ENCODE data around the gene EMILIN1. TPM values are rescaled to one million over a fixed set of nuclear protein-coding genes. Genes with fewer than 3 reads are reported as not detected.

The EMILIN1 gene
- total RNA-seq, 1 donor = 81.3 TPM

DNA sequence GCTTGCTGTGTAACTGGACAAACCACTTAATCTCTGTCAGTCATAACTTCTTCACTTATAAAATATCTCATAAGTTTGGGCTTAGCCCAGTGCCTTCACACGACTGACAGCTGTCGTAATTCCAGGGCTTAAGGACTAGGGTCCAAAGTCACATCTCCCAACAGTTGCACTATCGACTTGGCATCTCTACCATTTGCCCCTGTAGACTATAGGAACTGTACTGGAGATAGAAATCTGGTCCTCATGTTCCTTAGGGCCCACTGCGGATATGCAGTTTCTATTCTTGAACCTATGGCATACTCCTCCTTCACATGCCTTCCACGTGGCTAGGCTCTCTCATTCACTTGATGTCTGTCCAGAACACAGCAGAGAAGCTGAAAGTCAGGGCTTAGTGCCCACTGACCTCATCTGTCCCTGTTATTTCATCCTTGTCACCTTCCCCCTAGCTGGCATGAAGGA lies 47.9 kb downstream of the EMILIN1 start:
- TF ChIP-seq, protein P1, sequence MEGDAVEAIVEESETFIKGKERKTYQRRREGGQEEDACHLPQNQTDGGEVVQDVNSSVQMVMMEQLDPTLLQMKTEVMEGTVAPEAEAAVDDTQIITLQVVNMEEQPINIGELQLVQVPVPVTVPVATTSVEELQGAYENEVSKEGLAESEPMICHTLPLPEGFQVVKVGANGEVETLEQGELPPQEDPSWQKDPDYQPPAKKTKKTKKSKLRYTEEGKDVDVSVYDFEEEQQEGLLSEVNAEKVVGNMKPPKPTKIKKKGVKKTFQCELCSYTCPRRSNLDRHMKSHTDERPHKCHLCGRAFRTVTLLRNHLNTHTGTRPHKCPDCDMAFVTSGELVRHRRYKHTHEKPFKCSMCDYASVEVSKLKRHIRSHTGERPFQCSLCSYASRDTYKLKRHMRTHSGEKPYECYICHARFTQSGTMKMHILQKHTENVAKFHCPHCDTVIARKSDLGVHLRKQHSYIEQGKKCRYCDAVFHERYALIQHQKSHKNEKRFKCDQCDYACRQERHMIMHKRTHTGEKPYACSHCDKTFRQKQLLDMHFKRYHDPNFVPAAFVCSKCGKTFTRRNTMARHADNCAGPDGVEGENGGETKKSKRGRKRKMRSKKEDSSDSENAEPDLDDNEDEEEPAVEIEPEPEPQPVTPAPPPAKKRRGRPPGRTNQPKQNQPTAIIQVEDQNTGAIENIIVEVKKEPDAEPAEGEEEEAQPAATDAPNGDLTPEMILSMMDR (IDR thresholded peaks at IDR 0.05; ENCODE audit: insufficient read depth, low read length) = no peak
- no peak overlapping the region for H3K4me3 ChIP-seq (ENCODE audit: low read depth, low read length)
- DNase-seq (ENCODE audit: low read depth) = no peak

DNA sequence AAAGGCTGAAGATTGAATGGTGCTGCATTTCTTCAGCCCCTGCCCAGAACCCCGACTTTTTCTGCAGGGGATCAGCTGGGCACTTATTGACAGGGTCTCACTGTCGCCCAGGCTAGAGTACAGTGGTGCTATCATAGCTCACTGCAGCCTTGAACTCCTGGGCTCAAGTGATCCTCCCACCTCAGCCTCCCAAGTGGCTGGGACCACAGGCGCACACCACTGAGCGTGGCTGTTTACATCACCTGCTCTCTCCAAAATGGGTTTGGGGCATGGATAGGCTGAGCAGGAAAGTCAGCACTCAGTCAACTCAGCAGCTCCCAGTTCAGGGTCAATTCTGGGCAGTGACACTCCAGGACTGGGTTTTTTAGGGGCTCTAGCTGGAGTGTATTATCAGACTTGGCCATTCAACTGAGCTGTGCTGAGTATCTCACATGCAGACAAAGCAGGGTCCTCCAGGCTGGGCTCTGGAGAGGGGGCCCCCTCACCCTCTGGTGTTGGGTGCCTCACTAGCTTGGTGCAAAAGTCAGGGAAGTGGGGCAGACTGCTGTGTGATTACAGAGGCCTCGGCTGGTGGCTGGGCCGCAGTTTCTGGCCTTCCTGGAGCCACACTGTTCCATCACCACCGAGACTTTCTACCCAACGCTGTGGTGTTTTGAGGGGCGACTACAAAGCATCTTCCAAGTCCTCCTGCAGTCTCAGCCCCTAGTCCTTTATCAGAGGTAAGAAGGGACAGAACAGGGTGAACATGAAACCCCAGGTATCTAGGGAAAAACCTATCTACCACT lies 49.7 kb downstream of the EMILIN1 start:
- DNase-seq (ENCODE audit: low read depth) = no peak
- no peak overlapping the region for H3K4me3 ChIP-seq (ENCODE audit: low read depth, low read length)
- TF ChIP-seq, protein P1 (IDR thresholded peaks at IDR 0.05; ENCODE audit: insufficient read depth, low read length) = no peak

DNA sequence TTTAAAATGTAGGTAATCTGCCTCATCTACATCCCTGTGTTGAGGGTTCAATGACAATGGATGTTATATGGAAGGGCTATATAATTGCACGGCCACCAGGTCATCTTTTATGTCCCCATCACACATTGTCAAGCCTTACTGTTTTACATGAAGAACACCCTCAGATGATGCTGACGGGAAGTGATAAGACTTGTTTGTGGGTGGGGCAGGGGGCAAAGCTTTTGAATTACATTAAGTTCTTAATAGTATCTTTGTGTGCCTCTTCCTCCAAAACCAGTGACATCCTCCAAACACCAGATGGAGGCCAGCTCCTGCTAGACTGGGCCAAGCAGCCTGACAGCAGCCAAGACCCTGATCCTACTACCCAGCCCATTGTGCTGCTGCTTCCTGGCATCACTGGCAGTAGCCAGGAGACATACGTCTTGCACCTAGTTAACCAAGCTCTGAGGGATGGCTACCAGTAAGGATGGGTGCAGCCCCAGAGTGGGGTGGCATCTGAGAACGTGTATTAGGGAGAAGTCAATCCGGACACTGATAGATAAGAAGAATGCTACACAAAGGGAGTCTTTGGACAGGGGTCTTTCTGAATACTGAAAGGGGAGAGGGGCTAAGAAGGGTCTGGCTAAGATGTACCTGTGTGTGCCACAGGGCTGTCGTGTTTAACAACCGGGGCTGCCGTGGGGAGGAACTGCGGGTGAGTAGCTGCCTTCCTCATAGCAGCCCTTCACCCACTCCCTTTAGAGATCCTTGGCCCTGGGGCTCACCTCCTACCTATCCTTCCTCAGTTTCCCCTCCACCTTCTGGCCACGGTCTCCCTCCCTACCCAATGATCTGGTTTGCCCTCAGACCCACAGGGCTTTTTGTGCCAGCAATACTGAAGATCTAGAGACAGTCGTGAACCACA lies 50.5 kb downstream of the EMILIN1 start:
- no peak for DNase-seq (ENCODE audit: low read depth)
- no peak overlapping the region for H3K4me3 ChIP-seq (ENCODE audit: low read depth, low read length)
- TF ChIP-seq, protein P1 (IDR thresholded peaks at IDR 0.05; ENCODE audit: insufficient read depth, low read length) = no peak

GRCh38 chr2:27130396-27130795 lies 52.0 kb downstream of the EMILIN1 start:
- no peak for DNase-seq (ENCODE audit: low read depth)
- TF ChIP-seq, protein P1 (IDR thresholded peaks at IDR 0.05; ENCODE audit: insufficient read depth, low read length) = no peak
- no peak overlapping the region for H3K4me3 ChIP-seq (ENCODE audit: low read depth, low read length)

DNA sequence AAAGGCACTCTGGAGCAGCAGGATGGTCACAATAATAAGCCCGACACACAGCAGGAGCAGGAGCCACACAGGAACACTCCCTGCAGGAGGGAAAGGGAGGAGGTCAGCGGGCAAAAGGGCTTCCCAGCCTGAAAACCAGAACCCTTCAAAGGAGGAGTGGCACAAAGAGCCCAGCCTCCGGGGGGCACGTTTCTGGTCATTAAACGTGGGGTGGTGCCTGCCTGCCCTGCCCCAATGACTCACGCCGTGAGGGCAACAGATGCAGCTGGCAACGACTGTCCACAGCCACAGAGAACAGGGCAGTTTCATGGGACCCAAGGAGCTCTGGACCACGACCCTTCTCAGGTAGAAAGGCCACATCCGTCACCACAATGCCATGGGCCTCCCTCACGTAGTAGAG lies 53.0 kb downstream of the EMILIN1 start:
- no peak overlapping the region for H3K4me3 ChIP-seq (ENCODE audit: low read depth, low read length)
- no peak for DNase-seq (ENCODE audit: low read depth)
- TF ChIP-seq, protein P1 (IDR thresholded peaks at IDR 0.05; ENCODE audit: insufficient read depth, low read length) = no peak

DNA sequence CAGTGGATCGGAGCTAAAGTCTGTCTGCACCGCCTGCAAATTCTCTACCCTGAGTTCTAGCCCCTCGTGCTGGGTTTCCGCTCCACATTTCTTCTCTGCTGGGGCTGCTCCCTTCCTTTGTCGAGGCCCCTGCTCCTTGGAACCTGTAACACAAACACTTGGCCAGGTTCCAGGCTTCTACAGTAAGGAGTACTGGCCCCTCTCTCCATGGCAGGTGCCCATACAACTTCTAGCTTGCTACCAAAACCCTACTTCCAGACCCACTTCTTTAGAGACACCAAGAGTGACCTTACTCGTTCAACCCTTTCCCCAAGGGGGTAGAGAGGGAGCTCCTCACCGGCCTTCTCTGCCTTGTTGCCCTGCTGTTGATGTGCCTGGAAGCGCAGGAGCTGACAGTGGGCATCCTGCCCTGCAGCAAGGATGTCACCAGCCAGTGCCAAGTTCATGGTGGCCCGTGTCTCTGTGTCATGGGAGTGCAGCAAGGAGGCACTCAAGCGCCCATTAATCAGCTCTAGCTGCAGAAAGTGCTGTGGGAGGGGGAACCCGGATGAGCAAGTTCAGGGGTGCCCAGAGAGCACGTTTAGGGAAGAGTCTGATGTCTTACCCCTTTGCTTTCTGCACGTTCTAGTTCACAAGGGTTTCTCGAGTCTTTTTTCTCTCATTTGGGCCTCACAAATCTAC lies 54.9 kb downstream of the EMILIN1 start:
- TF ChIP-seq, protein P1 (IDR thresholded peaks at IDR 0.05; ENCODE audit: insufficient read depth, low read length) = no peak
- DNase-seq (ENCODE audit: low read depth) = no peak
- peak overlapping the region; percentile 97 for H3K4me3 ChIP-seq (ENCODE audit: low read depth, low read length)

Data from fibroblast of the aortic adventitia (primary cell).